Osteocyte (in vitro differentiated cells): ENCODE data around the gene SARNP. TPM values are rescaled to one million over a fixed set of nuclear protein-coding genes. Genes with fewer than 3 reads are reported as not detected.
A peak's percentile ranks its signal among the peaks of the same experiment; 100 is the strongest.

Experiments
- DNase-seq: peaks from one replicate; pipeline ENCODE4 v3.0.0; 2021; ENCODE audit warnings: mixed read lengths; ENCODE audit not compliant: unreplicated experiment; ENCODE audit errors: extremely low spot score
- H3K27ac Mint-ChIP-seq: one replicate; pipeline ENCODE4 v1.8.0; 2021; ENCODE audit warnings: mild to moderate bottlenecking, mixed read lengths; ENCODE audit not compliant: unreplicated experiment
- H3K27me3 Mint-ChIP-seq: one replicate; pipeline ENCODE4 v1.8.0; 2021; ENCODE audit warnings: mixed read lengths; ENCODE audit not compliant: unreplicated experiment
- H3K36me3 Mint-ChIP-seq: one replicate; pipeline ENCODE4 v1.8.0; 2021; ENCODE audit warnings: mixed read lengths; ENCODE audit not compliant: unreplicated experiment
- H3K4me1 Mint-ChIP-seq: one replicate; pipeline ENCODE4 v1.8.0; 2021; ENCODE audit warnings: mixed read lengths; ENCODE audit not compliant: unreplicated experiment
- H3K4me3 Mint-ChIP-seq: one replicate; pipeline ENCODE4 v1.8.0; 2021; ENCODE audit warnings: mild to moderate bottlenecking, moderate library complexity, mixed read lengths; ENCODE audit not compliant: unreplicated experiment
- H3K9me3 Mint-ChIP-seq: one replicate; pipeline ENCODE4 v1.8.0; 2021; ENCODE audit warnings: mixed read lengths; ENCODE audit not compliant: unreplicated experiment
- total RNA-seq: library from RNA; stranded (reverse); gene quantifications from 2 replicates; pipeline ENCODE4 v1.2.1, GENCODE V29; 2021
- TF ChIP-seq, protein P1 (sequence below): fragments of 200-600 bp; sonication (generic); IDR thresholded peaks from 2 replicates; pipeline ENCODE4 v1.5.0; 2021; ENCODE audit warnings: antibody characterized with exemption, mild to moderate bottlenecking, moderate library complexity

The SARNP gene
- total RNA-seq, 1 donor from 2014 or later: 56.1 TPM

DNA sequence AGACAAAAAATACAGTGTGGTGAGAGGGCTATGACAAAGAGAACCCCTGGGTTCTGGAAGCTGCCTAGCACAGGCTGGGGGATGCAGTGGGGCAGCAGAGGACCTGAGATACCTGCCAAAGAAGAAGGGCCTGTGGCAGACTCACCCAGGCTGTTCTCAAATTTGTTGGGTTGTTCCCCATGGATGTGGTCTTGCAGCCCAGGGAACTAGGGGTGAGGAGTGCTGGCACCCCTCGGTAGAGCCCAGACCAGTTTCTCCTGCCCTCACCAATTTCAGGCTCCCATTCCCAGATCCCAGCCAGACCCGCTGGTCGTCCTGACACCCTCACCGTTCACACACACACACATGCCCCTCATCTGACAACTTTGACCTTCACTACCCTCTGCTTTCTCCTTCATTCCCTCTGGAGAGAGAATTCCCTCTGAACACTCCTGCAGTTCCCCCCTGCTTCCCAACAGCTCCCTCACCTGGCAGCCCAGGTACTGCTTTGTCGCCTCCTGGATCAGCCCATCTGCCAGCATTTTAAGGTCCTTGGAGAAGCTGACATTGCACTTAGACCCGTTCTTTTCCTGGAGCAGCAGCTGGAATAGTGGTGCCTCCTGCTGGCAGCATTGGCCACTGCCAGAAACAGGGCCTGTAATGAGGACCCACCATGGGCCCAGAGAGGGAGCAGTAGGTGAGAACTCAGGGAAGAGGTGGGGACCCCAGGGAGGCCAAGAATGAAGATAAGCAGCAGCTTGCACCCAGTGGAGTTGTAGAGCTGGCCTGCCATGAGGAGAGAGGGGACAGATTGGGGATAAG lies 80.5 kb downstream of the SARNP start:
- TF ChIP-seq, protein P1, sequence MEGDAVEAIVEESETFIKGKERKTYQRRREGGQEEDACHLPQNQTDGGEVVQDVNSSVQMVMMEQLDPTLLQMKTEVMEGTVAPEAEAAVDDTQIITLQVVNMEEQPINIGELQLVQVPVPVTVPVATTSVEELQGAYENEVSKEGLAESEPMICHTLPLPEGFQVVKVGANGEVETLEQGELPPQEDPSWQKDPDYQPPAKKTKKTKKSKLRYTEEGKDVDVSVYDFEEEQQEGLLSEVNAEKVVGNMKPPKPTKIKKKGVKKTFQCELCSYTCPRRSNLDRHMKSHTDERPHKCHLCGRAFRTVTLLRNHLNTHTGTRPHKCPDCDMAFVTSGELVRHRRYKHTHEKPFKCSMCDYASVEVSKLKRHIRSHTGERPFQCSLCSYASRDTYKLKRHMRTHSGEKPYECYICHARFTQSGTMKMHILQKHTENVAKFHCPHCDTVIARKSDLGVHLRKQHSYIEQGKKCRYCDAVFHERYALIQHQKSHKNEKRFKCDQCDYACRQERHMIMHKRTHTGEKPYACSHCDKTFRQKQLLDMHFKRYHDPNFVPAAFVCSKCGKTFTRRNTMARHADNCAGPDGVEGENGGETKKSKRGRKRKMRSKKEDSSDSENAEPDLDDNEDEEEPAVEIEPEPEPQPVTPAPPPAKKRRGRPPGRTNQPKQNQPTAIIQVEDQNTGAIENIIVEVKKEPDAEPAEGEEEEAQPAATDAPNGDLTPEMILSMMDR: peak; percentile 66
- peak overlapping the region; percentile 92 for H3K27ac Mint-ChIP-seq
- H3K4me1 Mint-ChIP-seq: peaks cover 17% of the 10 kb centered on the region

DNA sequence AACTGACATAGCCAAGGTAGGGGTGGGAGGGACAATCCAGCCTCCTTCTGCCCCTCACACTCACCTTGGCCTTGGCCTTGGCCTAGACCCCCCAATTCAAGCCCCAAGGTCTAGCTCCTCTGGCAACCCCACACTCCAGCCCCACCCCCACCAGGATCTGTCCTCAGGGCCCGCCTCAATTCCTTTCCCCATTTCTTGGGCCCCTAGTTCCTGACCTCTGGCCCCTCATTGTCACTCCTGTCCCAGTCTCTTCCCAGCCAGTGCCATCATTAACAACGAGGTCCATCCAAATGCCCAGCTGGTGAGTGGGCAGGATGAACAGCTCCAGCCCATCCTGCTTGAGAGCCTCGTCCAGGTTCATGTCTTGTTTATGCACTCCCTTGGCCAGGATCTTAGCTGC lies 81.4 kb downstream of the SARNP start:
- Mint-ChIP-seq H3K9me3 (no peaks in the 10 kb centered on the region), H3K4me3 (no peak overlapping the region), H3K4me1 (peaks cover 17% of the 10 kb centered on the region), H3K27ac (peak overlapping the region; percentile 28), H3K36me3 (no peaks in the 10 kb centered on the region), H3K27me3 (no peaks in the 10 kb centered on the region)
- TF ChIP-seq, protein P1: no peak
- DNase-seq: no peak

More for the DNA sequence above, 80.5 kb downstream of the SARNP start:
- no peak for DNase-seq
- Mint-ChIP-seq H3K36me3 (no peaks in the 10 kb centered on the region), H3K4me3 (peak overlapping the region; percentile 58), H3K9me3 (no peaks in the 10 kb centered on the region), H3K27me3 (no peaks in the 10 kb centered on the region)

DNA sequence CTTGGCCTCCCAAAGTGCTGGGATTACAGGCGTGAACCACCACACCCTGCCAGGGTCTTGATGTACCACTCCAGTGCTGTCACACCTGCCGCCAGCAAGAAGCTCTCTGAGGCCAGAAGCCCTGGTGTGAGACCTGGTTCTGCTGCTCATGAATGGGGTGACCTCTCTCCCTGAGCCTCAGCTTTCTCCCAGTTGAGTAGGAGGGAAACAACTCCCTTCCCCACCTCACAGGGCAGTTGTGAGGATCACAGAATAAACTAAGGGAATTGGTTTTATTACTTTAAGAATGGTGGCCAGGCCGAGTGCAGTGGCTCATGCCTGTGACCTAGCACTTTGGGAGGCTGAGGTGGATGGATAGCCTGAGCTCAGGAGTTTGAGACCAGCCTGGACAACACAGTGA lies 82.9 kb downstream of the SARNP start:
- no peak overlapping the region for H3K27ac Mint-ChIP-seq
- H3K36me3 Mint-ChIP-seq: no peaks in the 10 kb centered on the region
- no peak for DNase-seq
- TF ChIP-seq, protein P1: no peak
- H3K4me1 Mint-ChIP-seq: peaks cover 31% of the 10 kb centered on the region
- no peaks in the 10 kb centered on the region for H3K9me3 Mint-ChIP-seq
- no peak overlapping the region for H3K4me3 Mint-ChIP-seq
- no peaks in the 10 kb centered on the region for H3K27me3 Mint-ChIP-seq

DNA sequence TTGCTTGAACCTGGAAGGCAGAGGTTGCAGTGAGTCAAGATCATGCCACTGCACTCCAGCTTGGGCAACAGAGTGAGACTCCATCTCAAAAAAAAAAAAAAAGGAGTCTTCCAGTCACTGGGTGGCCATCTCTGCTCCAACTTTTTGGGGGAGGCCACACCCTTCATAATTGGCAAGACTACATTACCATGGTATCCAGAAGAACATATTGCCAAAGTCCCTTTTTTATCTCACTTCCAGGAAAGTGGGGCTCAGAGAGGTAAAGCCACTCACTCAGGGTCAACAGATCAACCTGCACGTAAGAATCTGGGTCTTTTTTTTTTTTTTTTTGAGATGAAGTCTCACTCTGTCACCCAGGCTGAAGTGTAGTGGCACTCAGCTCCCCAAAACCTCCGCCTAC lies 83.7 kb downstream of the SARNP start:
- TF ChIP-seq, protein P1: no peak
- no peak overlapping the region for H3K27ac Mint-ChIP-seq
- H3K4me1 Mint-ChIP-seq: peaks cover 31% of the 10 kb centered on the region
- no peak for DNase-seq
- H3K4me3 Mint-ChIP-seq: no peak overlapping the region
- no peaks in the 10 kb centered on the region for H3K36me3 Mint-ChIP-seq
- H3K9me3 Mint-ChIP-seq: no peaks in the 10 kb centered on the region
- no peaks in the 10 kb centered on the region for H3K27me3 Mint-ChIP-seq

DNA sequence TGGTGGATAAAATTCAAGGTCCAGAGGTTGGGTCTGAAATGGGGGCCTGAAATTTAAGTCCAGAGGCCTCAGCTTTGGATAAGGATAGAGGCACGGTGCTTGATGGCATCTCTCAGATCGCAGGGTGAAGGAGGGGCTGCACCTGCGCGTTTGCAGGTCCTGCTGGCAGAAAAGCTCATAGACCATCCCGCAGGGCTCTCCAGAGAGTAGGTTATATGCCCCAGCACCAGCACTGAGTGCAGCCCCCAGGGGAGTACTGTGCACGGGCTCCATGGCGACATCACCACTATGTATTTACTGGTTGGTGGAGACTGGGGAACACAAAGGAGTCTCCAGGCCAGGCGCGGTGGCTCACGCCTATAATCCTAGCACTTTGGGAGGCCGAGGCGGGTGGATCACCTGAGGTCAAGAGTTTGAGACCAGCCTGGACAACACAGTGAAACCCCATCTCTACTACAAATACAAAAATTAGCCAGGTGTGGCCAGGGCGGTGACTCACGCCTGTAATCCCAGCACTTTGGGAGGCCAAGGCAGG lies 84.4 kb downstream of the SARNP start:
- no peak overlapping the region for H3K27ac Mint-ChIP-seq
- TF ChIP-seq, protein P1: no peak
- H3K4me1 Mint-ChIP-seq: peaks cover 28% of the 10 kb centered on the region
- no peak overlapping the region for H3K4me3 Mint-ChIP-seq
- H3K9me3 Mint-ChIP-seq: no peaks in the 10 kb centered on the region
- H3K36me3 Mint-ChIP-seq: no peaks in the 10 kb centered on the region
- no peak for DNase-seq
- no peaks in the 10 kb centered on the region for H3K27me3 Mint-ChIP-seq
